Liver (tissue), 3 donors: ENCODE results near the gene FAH.

Experiments used
- REST ChIP-seq: IDR thresholded peaks from 2 replicates; pipeline ENCODE4 v1.6.1; 2016; ENCODE audit warnings: antibody characterized with exemption, mild to moderate bottlenecking
- SP1 ChIP-seq: IDR thresholded peaks from 2 replicates; pipeline ENCODE4 v1.6.1; 2018; ENCODE audit warnings: antibody characterized with exemption, mild to moderate bottlenecking
- TAF1 ChIP-seq: conservative IDR thresholded peaks from 2 replicates; pipeline ENCODE4 v1.6.1; 2016; ENCODE audit warnings: antibody characterized with exemption, mild to moderate bottlenecking
- TF ChIP-seq, protein P1 (sequence below): fragments of 150-350 bp; IDR thresholded peaks from 2 replicates; pipeline ENCODE4 v1.5.1; 2017; ENCODE audit warnings: improper control_type of control experiment, low read depth, low read length; ENCODE audit not compliant: missing input control
- donor health status: healthy.
- donor health status: healthy.

- TF ChIP-seq, protein P1, sequence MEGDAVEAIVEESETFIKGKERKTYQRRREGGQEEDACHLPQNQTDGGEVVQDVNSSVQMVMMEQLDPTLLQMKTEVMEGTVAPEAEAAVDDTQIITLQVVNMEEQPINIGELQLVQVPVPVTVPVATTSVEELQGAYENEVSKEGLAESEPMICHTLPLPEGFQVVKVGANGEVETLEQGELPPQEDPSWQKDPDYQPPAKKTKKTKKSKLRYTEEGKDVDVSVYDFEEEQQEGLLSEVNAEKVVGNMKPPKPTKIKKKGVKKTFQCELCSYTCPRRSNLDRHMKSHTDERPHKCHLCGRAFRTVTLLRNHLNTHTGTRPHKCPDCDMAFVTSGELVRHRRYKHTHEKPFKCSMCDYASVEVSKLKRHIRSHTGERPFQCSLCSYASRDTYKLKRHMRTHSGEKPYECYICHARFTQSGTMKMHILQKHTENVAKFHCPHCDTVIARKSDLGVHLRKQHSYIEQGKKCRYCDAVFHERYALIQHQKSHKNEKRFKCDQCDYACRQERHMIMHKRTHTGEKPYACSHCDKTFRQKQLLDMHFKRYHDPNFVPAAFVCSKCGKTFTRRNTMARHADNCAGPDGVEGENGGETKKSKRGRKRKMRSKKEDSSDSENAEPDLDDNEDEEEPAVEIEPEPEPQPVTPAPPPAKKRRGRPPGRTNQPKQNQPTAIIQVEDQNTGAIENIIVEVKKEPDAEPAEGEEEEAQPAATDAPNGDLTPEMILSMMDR, result no peak
- TF ChIP-seq TAF1, result no peak
- no peak for TF ChIP-seq SP1
- no peak for TF ChIP-seq REST
Measured at GRCh38 chr15:80204231-80204630, 51.4 kb downstream of the FAH start.
